Dedifferentiated amniotic fluid mesenchymal stem cell (primary cell): ENCODE measurements around the gene ZNF680.
"Not testable (repeated sequence)": the region's sequence is repeated elsewhere in the genome, so short reads cannot be mapped to it uniquely, and the experiment has no call there.

Source experiments
- DNase-seq: peaks from one replicate; pipeline ENCODE4 v3.0.0-alpha.2; 2016; ENCODE audit errors: extremely low spot score

Gene ZNF680

DNA sequence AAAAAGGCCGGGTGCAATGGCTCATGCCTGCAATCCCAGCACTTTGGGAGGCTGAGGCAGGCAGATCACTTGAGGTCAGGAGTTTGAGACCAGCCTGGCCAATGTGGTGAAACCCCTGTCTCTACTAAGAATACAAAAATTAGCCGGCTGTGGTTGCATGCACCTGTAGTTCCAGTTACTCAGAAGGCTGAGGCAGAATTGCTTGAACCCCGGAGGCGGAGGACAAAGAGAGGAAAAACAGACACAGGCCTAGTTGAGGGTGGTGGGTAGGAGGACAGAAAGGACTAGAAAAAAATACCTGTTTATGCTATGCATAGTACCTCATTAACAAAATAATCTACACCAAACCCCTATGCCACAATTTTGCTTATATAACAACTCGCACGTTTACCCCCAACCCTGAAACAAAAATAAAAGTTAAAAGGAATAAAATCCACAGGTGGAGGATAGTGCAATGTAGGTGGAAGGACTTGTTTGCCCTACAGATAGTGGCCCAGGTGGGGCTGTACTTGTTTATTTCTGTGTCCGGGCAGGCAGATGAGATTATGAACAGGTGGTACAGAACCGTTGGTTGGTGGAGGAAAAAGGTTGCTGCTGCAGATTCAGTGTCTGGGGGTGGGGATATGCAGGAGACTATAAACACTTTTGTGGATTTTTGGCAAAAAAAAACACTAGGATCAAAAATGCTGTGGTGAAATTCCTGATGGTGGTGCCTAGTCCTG, 5.1 kb downstream of the ZNF680 start:
- DNase-seq = no peak

- no peak for DNase-seq
Measured at GRCh38 chr7:64555046-64555445, 7.8 kb downstream of the ZNF680 start.

- DNase-seq = not testable (repeated sequence)
Measured at GRCh38 chr7:64554188-64554587, 8.7 kb downstream of the ZNF680 start.

- DNase-seq = peak; percentile 31
Measured at GRCh38 chr7:64551375-64552142, 11.3 kb downstream of the ZNF680 start.

DNA sequence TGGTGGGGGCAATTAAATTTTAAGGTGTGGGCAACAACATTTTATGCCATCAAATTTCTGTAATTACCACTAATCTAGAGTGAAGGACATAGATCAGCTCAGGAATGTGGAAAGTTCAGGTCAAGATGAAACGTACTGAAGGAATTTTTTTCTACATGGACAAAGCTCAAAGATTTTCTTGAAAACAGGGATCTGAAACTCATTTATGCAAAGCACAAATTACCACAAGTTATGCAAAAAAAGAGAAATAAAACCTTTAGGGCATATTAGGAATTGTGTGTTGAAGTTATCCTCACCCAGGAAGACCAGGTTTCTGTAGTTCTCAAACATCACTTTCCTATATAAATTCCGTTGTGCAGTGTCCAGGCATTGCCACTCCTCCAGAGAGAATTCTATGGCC, 18.9 kb downstream of the ZNF680 start:
- no peak for DNase-seq

- DNase-seq = no peak
Measured at GRCh38 chr7:64541438-64542359, 21.2 kb downstream of the ZNF680 start.

GRCh38 chr7:64533756-64534155, 29.1 kb downstream of the ZNF680 start:
- no peak for DNase-seq

DNA sequence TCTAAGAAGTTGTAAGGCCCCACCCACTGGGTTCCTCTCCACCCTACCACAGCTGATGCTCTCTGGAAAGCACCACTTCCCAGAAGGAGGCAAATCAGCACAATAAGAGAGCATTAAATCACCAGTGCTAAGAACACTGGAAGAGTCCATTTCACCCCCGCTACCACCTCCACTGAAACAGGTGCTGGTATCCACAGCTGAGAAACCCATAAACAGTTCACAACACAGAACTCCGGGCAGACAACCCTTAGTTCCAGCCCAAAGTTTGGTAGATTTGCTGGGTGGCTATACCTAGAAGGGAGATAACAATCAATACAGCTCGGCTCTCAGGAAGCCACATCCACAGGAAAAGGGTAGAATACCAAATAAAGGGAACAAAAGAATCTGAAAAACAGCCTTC, 34.1 kb downstream of the ZNF680 start:
- no peak for DNase-seq

DNA sequence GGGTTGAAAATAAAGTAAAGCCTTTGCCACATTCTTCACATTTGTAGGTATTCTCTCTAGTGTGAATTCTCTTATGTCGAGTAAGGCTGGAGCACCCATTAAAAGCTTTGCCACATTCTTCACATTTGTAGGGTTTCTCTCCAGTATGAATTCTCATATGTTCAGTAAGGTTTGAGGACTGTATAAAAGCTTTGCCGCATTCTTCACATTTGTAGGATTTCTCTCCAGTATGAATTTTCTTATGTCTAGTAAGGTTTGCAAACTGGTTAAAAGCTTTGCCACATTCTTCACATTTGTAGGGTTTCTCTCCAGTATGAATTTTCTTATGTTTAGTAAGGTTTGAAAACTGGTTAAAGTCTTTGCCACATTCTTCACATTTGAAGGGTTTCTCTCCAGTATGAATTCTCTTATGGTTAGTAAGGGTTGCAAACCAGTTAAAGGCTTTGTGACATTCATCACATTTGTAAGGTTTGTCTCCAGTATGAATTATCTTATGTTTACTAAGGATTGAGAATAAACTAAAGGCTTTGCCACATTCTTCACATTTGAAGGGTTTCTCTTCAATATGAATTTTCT, 41.4 kb downstream of the ZNF680 start:
- no peak for DNase-seq

GRCh38 chr7:64516451-64516850, 46.4 kb downstream of the ZNF680 start:
- no peak for DNase-seq

DNA sequence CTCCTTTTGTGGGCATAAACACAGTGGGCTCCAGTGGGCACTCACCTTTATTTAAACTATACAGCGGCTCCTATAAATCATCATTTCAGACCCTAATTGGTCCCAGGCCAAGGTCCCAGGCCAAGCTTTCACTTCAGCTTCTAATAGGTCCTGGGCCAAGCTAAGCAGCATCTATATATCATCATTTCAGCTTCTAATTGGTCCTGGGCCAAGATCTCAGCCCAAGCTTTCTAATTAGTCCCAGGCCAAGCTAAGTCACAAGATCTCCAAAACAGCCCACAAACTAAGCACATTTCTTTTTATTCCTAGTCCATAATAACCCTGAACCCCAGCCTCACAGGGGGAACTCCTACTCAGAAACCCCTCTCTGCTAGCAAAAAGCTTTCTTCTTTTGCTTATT, 47.1 kb downstream of the ZNF680 start:
- no peak for DNase-seq

DNA sequence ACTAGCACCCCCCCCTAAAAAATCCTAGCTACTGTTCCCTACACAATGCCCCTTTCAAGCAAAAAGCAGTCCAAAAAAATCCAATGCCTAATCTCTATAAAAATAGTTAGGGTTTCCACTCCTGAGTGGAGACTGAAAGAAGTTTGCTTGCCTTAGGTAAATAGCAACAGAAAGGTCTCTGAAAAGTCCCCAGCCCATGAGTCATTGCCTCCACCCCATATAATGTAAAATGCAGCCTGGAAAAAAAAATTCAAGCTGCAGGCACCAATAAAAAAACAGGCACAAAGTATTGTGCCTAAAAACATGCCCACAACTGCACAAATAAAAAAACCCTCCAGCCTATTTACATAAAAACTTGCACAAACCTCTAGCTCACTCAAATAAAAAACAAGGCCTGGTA, 47.5 kb downstream of the ZNF680 start:
- DNase-seq = no peak

DNA sequence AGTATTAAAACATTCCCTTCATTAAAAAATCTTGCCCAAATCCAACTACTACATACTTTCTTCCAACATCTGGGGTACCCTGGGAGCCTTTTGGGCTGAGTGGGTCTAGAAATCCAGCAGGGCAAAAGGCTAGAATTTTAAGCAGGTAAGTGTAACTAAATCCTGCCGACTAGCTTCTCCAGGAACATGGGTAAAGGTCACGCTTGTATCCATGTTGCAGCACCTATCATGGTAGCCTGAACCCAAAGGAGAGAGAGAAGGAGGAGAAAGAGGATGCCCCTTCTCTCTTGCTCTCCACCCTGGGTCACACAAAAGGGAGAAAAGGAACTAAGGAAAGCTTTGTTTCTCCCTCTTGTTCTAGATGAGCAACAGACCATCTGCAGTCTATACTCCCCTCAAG, 53.3 kb downstream of the ZNF680 start:
- DNase-seq = no peak

GRCh38 chr7:64504581-64505120, 58.2 kb downstream of the ZNF680 start:
- no peak for DNase-seq

DNA sequence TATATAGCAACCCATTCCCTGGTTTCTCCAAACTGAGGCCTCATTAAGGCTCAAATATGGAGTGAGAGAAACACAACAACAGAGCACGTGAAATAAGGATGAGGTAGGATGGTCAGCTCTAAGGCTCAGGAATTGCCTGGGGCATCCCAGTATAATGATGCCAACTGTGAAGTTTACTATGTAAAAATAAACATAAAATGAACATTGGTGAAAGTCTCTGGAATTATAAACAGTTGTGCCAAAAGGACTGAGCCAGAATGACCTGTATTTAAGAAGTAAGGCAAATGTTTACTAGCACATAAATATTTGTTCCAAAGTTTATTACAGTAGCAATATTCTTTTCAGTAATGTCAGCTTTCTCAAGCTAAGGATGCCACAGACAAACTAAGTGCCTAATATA, 64.6 kb downstream of the ZNF680 start:
- no peak for DNase-seq

DNA sequence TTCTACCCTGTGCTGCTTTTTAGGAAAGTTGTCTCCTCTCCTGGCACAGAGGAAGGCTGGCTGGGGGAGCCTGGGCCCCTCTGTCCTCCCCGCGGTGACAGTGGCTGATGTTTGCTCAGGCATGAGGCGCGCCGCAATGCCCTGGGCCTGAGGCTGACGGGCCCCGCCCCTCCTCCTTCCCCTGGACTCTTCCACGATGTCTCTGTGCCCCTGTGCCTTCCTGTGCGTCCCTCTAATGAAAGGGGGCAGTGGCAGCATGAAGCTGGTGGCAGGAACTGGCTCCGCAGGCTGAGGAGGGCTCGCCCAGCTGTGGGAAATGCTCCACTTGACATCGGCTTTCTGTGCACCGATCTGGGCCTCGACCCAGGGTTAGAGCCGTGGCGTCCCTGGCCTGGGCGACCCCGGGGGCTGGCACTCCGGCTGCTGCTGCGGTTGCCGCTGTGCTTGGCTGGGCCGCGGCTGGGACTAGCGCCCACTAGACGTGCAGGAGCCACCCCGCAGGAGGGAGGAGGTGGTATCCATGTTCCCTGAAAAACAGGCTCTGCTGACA, 67.9 kb downstream of the ZNF680 start:
- no peak for DNase-seq

GRCh38 chr7:64485623-64486022, 77.2 kb downstream of the ZNF680 start:
- no peak for DNase-seq
